GM19193 (cell line): ENCODE results near the gene ANKRD11.

Experiments
- POLR2A ChIP-seq: IDR thresholded peaks from 4 replicates; pipeline ENCODE4 v1.6.1; 2011; ENCODE audit not compliant: insufficient read depth, insufficient read length; ENCODE audit errors: extremely low read depth

Gene ANKRD11

GRCh38 chr16:89375021-89375420 lies 115.3 kb downstream of the ANKRD11 start:
- no peak for TF ChIP-seq POLR2A

GRCh38 chr16:89374393-89374960 lies 115.9 kb downstream of the ANKRD11 start:
- TF ChIP-seq POLR2A, result no peak

GRCh38 chr16:89373355-89374110 lies 116.8 kb downstream of the ANKRD11 start:
- no peak for TF ChIP-seq POLR2A

- no peak for TF ChIP-seq POLR2A
Observed at GRCh38 chr16:89371968-89372634, 118.3 kb downstream of the ANKRD11 start.

GRCh38 chr16:89371386-89371785 lies 119.0 kb downstream of the ANKRD11 start:
- TF ChIP-seq POLR2A, result no peak

GRCh38 chr16:89370601-89371000 lies 119.8 kb downstream of the ANKRD11 start:
- no peak for TF ChIP-seq POLR2A

GRCh38 chr16:89370081-89370511 lies 120.3 kb downstream of the ANKRD11 start:
- TF ChIP-seq POLR2A, result no peak

- no peak for TF ChIP-seq POLR2A
Observed at GRCh38 chr16:89369266-89369895, 121.0 kb downstream of the ANKRD11 start.

GRCh38 chr16:89368604-89369249 lies 121.6 kb downstream of the ANKRD11 start:
- no peak for TF ChIP-seq POLR2A

GRCh38 chr16:89367538-89367915 lies 122.8 kb downstream of the ANKRD11 start:
- no peak for TF ChIP-seq POLR2A

GRCh38 chr16:89366561-89367537 lies 123.5 kb downstream of the ANKRD11 start:
- no peak for TF ChIP-seq POLR2A

- no peak for TF ChIP-seq POLR2A
Observed at GRCh38 chr16:89365996-89366395, 124.4 kb downstream of the ANKRD11 start.

GRCh38 chr16:89365044-89365467 lies 125.3 kb downstream of the ANKRD11 start:
- TF ChIP-seq POLR2A, result no peak

- no peak for TF ChIP-seq POLR2A
Observed at GRCh38 chr16:89364606-89365005, 125.8 kb downstream of the ANKRD11 start.
